ENCODE measurements around the gene ACTL9. TPM values are rescaled to one million over a fixed set of nuclear protein-coding genes. Genes with fewer than 3 reads are reported as not detected.

Gene ACTL9
- total RNA-seq, 1 donor from 2014 or later = not detected

- Histone ChIP-seq H3K27ac (ENCODE audit: low read depth, low read length) (no peak overlapping the region), H3K4me1 (ENCODE audit: control insufficient read depth in 3 of 3, insufficient read depth in 3 of 3, low read length in 3 of 3) (no peaks in the 10 kb centered on the region), H3K9ac (ENCODE audit: low read depth in 1 of 3, low read length in 3 of 3) (no peak overlapping the region), H3K4me3 (ENCODE audit: low read length in 3 of 3) (no peak overlapping the region), H3K36me3 (ENCODE audit: control insufficient read depth in 3 of 3, insufficient read depth in 3 of 3, low read length in 3 of 3) (no peaks in the 10 kb centered on the region), H3K27me3 (ENCODE audit: control insufficient read depth in 3 of 3, insufficient read depth in 3 of 3, low read length in 3 of 3) (peaks cover 0 to 4% (median 0%) of the 10 kb centered on the region in 3 donors), H3K9me3 (ENCODE audit: control insufficient read depth in 3 of 3, low read length in 3 of 3) (peaks cover 0 to 2% (median 0%) of the 10 kb centered on the region in 3 donors)
These were observed 9.7 kb downstream of the ACTL9 start for GRCh38 chr19:8688930-8689329.

GRCh38 chr19:8686549-8686948, 12.0 kb downstream of the ACTL9 start:
- H3K9me3 ChIP-seq (ENCODE audit: control insufficient read depth in 3 of 3, low read length in 3 of 3) = peaks cover 0 to 2% (median 0%) of the 10 kb centered on the region in 3 donors
- H3K4me3 ChIP-seq (ENCODE audit: low read length in 3 of 3) = no peak overlapping the region
- no peaks in the 10 kb centered on the region for H3K27me3 ChIP-seq (ENCODE audit: control insufficient read depth in 3 of 3, insufficient read depth in 3 of 3, low read length in 3 of 3)
- H3K36me3 ChIP-seq (ENCODE audit: control insufficient read depth in 3 of 3, insufficient read depth in 3 of 3, low read length in 3 of 3) = no peaks in the 10 kb centered on the region
- no peaks in the 10 kb centered on the region for H3K4me1 ChIP-seq (ENCODE audit: control insufficient read depth in 3 of 3, insufficient read depth in 3 of 3, low read length in 3 of 3)
- H3K27ac ChIP-seq (ENCODE audit: low read depth, low read length) = no peak overlapping the region
- no peak overlapping the region for H3K9ac ChIP-seq (ENCODE audit: low read depth in 1 of 3, low read length in 3 of 3)

- no peak overlapping the region for H3K9ac ChIP-seq (ENCODE audit: low read depth in 1 of 3, low read length in 3 of 3)
- peaks cover 0 to 4% (median 0%) of the 10 kb centered on the region in 3 donors for H3K9me3 ChIP-seq (ENCODE audit: control insufficient read depth in 3 of 3, low read length in 3 of 3)
- no peaks in the 10 kb centered on the region for H3K4me1 ChIP-seq (ENCODE audit: control insufficient read depth in 3 of 3, insufficient read depth in 3 of 3, low read length in 3 of 3)
- H3K4me3 ChIP-seq (ENCODE audit: low read length in 3 of 3) = no peak overlapping the region
- no peaks in the 10 kb centered on the region for H3K36me3 ChIP-seq (ENCODE audit: control insufficient read depth in 3 of 3, insufficient read depth in 3 of 3, low read length in 3 of 3)
- no peak overlapping the region for H3K27ac ChIP-seq (ENCODE audit: low read depth, low read length)
- no peaks in the 10 kb centered on the region for H3K27me3 ChIP-seq (ENCODE audit: control insufficient read depth in 3 of 3, insufficient read depth in 3 of 3, low read length in 3 of 3)
These were observed 14.3 kb downstream of the ACTL9 start for GRCh38 chr19:8684001-8684902.

- Histone ChIP-seq H3K9ac (ENCODE audit: low read depth in 1 of 3, low read length in 3 of 3) (no peak overlapping the region), H3K9me3 (ENCODE audit: control insufficient read depth in 3 of 3, low read length in 3 of 3) (peaks cover 0 to 4% (median 0%) of the 10 kb centered on the region in 3 donors), H3K4me1 (ENCODE audit: control insufficient read depth in 3 of 3, insufficient read depth in 3 of 3, low read length in 3 of 3) (no peaks in the 10 kb centered on the region), H3K27me3 (ENCODE audit: control insufficient read depth in 3 of 3, insufficient read depth in 3 of 3, low read length in 3 of 3) (no peaks in the 10 kb centered on the region), H3K4me3 (ENCODE audit: low read length in 3 of 3) (no peak overlapping the region), H3K36me3 (ENCODE audit: control insufficient read depth in 3 of 3, insufficient read depth in 3 of 3, low read length in 3 of 3) (no peaks in the 10 kb centered on the region), H3K27ac (ENCODE audit: low read depth, low read length) (no peak overlapping the region)
These were observed 15.7 kb downstream of the ACTL9 start for GRCh38 chr19:8682931-8683330.

- H3K36me3 ChIP-seq (ENCODE audit: control insufficient read depth in 3 of 3, insufficient read depth in 3 of 3, low read length in 3 of 3) = no peaks in the 10 kb centered on the region
- H3K4me1 ChIP-seq (ENCODE audit: control insufficient read depth in 3 of 3, insufficient read depth in 3 of 3, low read length in 3 of 3) = no peaks in the 10 kb centered on the region
- H3K9me3 ChIP-seq (ENCODE audit: control insufficient read depth in 3 of 3, low read length in 3 of 3) = peaks cover 0 to 4% (median 0%) of the 10 kb centered on the region in 3 donors
- H3K27me3 ChIP-seq (ENCODE audit: control insufficient read depth in 3 of 3, insufficient read depth in 3 of 3, low read length in 3 of 3) = no peaks in the 10 kb centered on the region
- no peak overlapping the region for H3K27ac ChIP-seq (ENCODE audit: low read depth, low read length)
- no peak overlapping the region for H3K9ac ChIP-seq (ENCODE audit: low read depth in 1 of 3, low read length in 3 of 3)
- no peak overlapping the region for H3K4me3 ChIP-seq (ENCODE audit: low read length in 3 of 3)
These were observed 16.1 kb downstream of the ACTL9 start for GRCh38 chr19:8682472-8682871.

- no peak overlapping the region for H3K4me3 ChIP-seq (ENCODE audit: low read length in 3 of 3)
- no peaks in the 10 kb centered on the region for H3K27me3 ChIP-seq (ENCODE audit: control insufficient read depth in 3 of 3, insufficient read depth in 3 of 3, low read length in 3 of 3)
- no peaks in the 10 kb centered on the region for H3K4me1 ChIP-seq (ENCODE audit: control insufficient read depth in 3 of 3, insufficient read depth in 3 of 3, low read length in 3 of 3)
- H3K9ac ChIP-seq (ENCODE audit: low read depth in 1 of 3, low read length in 3 of 3) = no peak overlapping the region
- no peak overlapping the region for H3K27ac ChIP-seq (ENCODE audit: low read depth, low read length)
- peaks cover 0 to 4% (median 0%) of the 10 kb centered on the region in 3 donors for H3K9me3 ChIP-seq (ENCODE audit: control insufficient read depth in 3 of 3, low read length in 3 of 3)
- no peaks in the 10 kb centered on the region for H3K36me3 ChIP-seq (ENCODE audit: control insufficient read depth in 3 of 3, insufficient read depth in 3 of 3, low read length in 3 of 3)
These were observed 17.1 kb downstream of the ACTL9 start for GRCh38 chr19:8681345-8682029.

- no peaks in the 10 kb centered on the region for H3K4me1 ChIP-seq (ENCODE audit: control insufficient read depth in 3 of 3, insufficient read depth in 3 of 3, low read length in 3 of 3)
- no peaks in the 10 kb centered on the region for H3K27me3 ChIP-seq (ENCODE audit: control insufficient read depth in 3 of 3, insufficient read depth in 3 of 3, low read length in 3 of 3)
- no peak overlapping the region for H3K4me3 ChIP-seq (ENCODE audit: low read length in 3 of 3)
- peaks cover 0 to 4% (median 0%) of the 10 kb centered on the region in 3 donors for H3K9me3 ChIP-seq (ENCODE audit: control insufficient read depth in 3 of 3, low read length in 3 of 3)
- no peak overlapping the region for H3K27ac ChIP-seq (ENCODE audit: low read depth, low read length)
- H3K9ac ChIP-seq (ENCODE audit: low read depth in 1 of 3, low read length in 3 of 3) = no peak overlapping the region
- no peaks in the 10 kb centered on the region for H3K36me3 ChIP-seq (ENCODE audit: control insufficient read depth in 3 of 3, insufficient read depth in 3 of 3, low read length in 3 of 3)
These were observed 17.8 kb downstream of the ACTL9 start for GRCh38 chr19:8680676-8681344.

GRCh38 chr19:8678244-8678807, 20.3 kb downstream of the ACTL9 start:
- Histone ChIP-seq H3K27ac (ENCODE audit: low read depth, low read length) (no peak overlapping the region), H3K36me3 (ENCODE audit: control insufficient read depth in 3 of 3, insufficient read depth in 3 of 3, low read length in 3 of 3) (no peaks in the 10 kb centered on the region), H3K27me3 (ENCODE audit: control insufficient read depth in 3 of 3, insufficient read depth in 3 of 3, low read length in 3 of 3) (peaks cover 0 to 2% (median 0%) of the 10 kb centered on the region in 3 donors), H3K4me3 (ENCODE audit: low read length in 3 of 3) (no peak overlapping the region), H3K4me1 (ENCODE audit: control insufficient read depth in 3 of 3, insufficient read depth in 3 of 3, low read length in 3 of 3) (no peaks in the 10 kb centered on the region), H3K9ac (ENCODE audit: low read depth in 1 of 3, low read length in 3 of 3) (no peak overlapping the region), H3K9me3 (ENCODE audit: control insufficient read depth in 3 of 3, low read length in 3 of 3) (peaks cover 0 to 4% (median 0%) of the 10 kb centered on the region in 3 donors)

- H3K36me3 ChIP-seq (ENCODE audit: control insufficient read depth in 3 of 3, insufficient read depth in 3 of 3, low read length in 3 of 3) = no peaks in the 10 kb centered on the region
- peaks cover 0 to 5% (median 0%) of the 10 kb centered on the region in 3 donors for H3K27me3 ChIP-seq (ENCODE audit: control insufficient read depth in 3 of 3, insufficient read depth in 3 of 3, low read length in 3 of 3)
- H3K27ac ChIP-seq (ENCODE audit: low read depth, low read length) = no peak overlapping the region
- no peaks in the 10 kb centered on the region for H3K4me1 ChIP-seq (ENCODE audit: control insufficient read depth in 3 of 3, insufficient read depth in 3 of 3, low read length in 3 of 3)
- H3K4me3 ChIP-seq (ENCODE audit: low read length in 3 of 3) = no peak overlapping the region
- H3K9me3 ChIP-seq (ENCODE audit: control insufficient read depth in 3 of 3, low read length in 3 of 3) = no peaks in the 10 kb centered on the region
- H3K9ac ChIP-seq (ENCODE audit: low read depth in 1 of 3, low read length in 3 of 3) = no peak overlapping the region
These were observed 23.5 kb downstream of the ACTL9 start for GRCh38 chr19:8675066-8675465.

All from skeletal muscle tissue (tissue), 4 donors.